ENCODE data around the gene ABHD16A. TPM values are rescaled to one million over a fixed set of nuclear protein-coding genes. Genes with fewer than 3 reads are reported as not detected.

ABHD16A gene
- total RNA-seq, 4 donors from 2014 or later, result 47.3 to 81.4 (median 71.7) TPM

Small RNAs within 50 kb of the gene (microRNA-seq; reads per million reads assigned to microRNA genes)
- gene MIR4646, result not detected

Small RNAs within 50 kb of the gene (small RNA-seq; reads per million reads assigned to genes)
- gene LY6G6D (not detected), gene MIR4646 (not detected), gene RF00019 (not detected)

Other genes with a start within 250 kb of the ABHD16A start
- gene MICB, start 205.2 kb downstream of the ABHD16A start, total RNA-seq, result 1 to 10 TPM in 3 of 4 donors, under 1 TPM in 1; 0.89 to 3.4 (median 2.1) TPM
- gene MCCD1, start 174.4 kb downstream of the ABHD16A start, total RNA-seq, result not detected
- 100 to 1,000 TPM; 296 to 339 (median 314) TPM for gene DDX39B, start 161.3 kb downstream of the ABHD16A start, total RNA-seq
- gene ATP6V1G2, start 156.7 kb downstream of the ABHD16A start, total RNA-seq, result 1 to 10 TPM; 1.2 to 3.9 (median 2.6) TPM
- gene NFKBIL1, start 155.7 kb downstream of the ABHD16A start, total RNA-seq, result 10 to 100 TPM; 23.7 to 34.0 (median 27.5) TPM
- not detected for gene LTA, start 131.0 kb downstream of the ABHD16A start, total RNA-seq
- under 1 TPM in 1 of 4 donors, not detected in 3; 0.42 TPM for gene TNF, start 127.8 kb downstream of the ABHD16A start, total RNA-seq
- gene LTB, start 120.9 kb downstream of the ABHD16A start, total RNA-seq, result not detected
- gene LST1, start 117.0 kb downstream of the ABHD16A start, total RNA-seq, result 10 to 100 TPM in 1 of 4 donors, 1 to 10 TPM in 2, not detected in 1; 2.5 to 23.4 (median 3.2) TPM
- gene NCR3, start 110.3 kb downstream of the ABHD16A start, total RNA-seq, result not detected
- 10 to 100 TPM in 3 of 4 donors, 1 to 10 TPM in 1; 8.1 to 37.8 (median 17.6) TPM for gene AIF1, start 88.1 kb downstream of the ABHD16A start, total RNA-seq
- gene PRRC2A, start 82.6 kb downstream of the ABHD16A start, total RNA-seq, result 100 to 1,000 TPM in 1 of 4 donors, 10 to 100 TPM in 3; 68.5 to 127 (median 86.7) TPM
- 100 to 1,000 TPM; 179 to 301 (median 245) TPM for gene BAG6, start 50.7 kb downstream of the ABHD16A start, total RNA-seq
- gene APOM, start 47.4 kb downstream of the ABHD16A start, total RNA-seq, result 1 to 10 TPM; 2.3 to 5.1 (median 4.5) TPM
- 10 to 100 TPM; 23.6 to 32.3 (median 28.7) TPM for gene C6orf47, start 42.5 kb downstream of the ABHD16A start, total RNA-seq
- gene GPANK1, start 38.3 kb downstream of the ABHD16A start, total RNA-seq, result 10 to 100 TPM; 15.7 to 23.2 (median 22.1) TPM
- gene CSNK2B, start 37.2 kb downstream of the ABHD16A start, total RNA-seq, result 100 to 1,000 TPM; 181 to 264 (median 206) TPM
- gene LY6G5B, start 33.3 kb downstream of the ABHD16A start, total RNA-seq, result 10 to 100 TPM in 2 of 4 donors, 1 to 10 TPM in 2; 4.4 to 11.8 (median 9.4) TPM
- gene LY6G5C, start 22.3 kb downstream of the ABHD16A start, total RNA-seq, result 1 to 10 TPM in 1 of 4 donors, under 1 TPM in 2, not detected in 1; 0.54 to 7.9 (median 0.83) TPM
- gene LY6G6F, start 3.5 kb upstream of the ABHD16A start, total RNA-seq, result not detected
- not detected for gene LY6G6D, start 12.0 kb upstream of the ABHD16A start, total RNA-seq
- gene LY6G6C, start 18.4 kb upstream of the ABHD16A start, total RNA-seq, result not detected
- gene MPIG6B, start 20.0 kb upstream of the ABHD16A start, total RNA-seq, result 1 to 10 TPM in 1 of 4 donors, under 1 TPM in 1, not detected in 2; 0.54 to 1.8 TPM
- 100 to 1,000 TPM in 3 of 4 donors, 10 to 100 TPM in 1; 99.9 to 117 (median 114) TPM for gene DDAH2, start 26.0 kb upstream of the ABHD16A start, total RNA-seq
- gene CLIC1, start 33.2 kb upstream of the ABHD16A start, total RNA-seq, result 100 to 1,000 TPM; 222 to 314 (median 247) TPM
- 10 to 100 TPM in 1 of 4 donors, 1 to 10 TPM in 3; 5.6 to 11.2 (median 7.2) TPM for gene MSH5, start 36.7 kb upstream of the ABHD16A start, total RNA-seq
- 1 to 10 TPM in 3 of 4 donors, not detected in 1; 2.0 to 4.2 (median 3.0) TPM for gene SAPCD1, start 59.3 kb upstream of the ABHD16A start, total RNA-seq
- 1 to 10 TPM; 1.2 to 8.9 (median 5.4) TPM for gene VWA7, start 74.0 kb upstream of the ABHD16A start, total RNA-seq
- 100 to 1,000 TPM in 1 of 4 donors, 10 to 100 TPM in 3; 33.8 to 120 (median 39.9) TPM for gene VARS1, start 92.4 kb upstream of the ABHD16A start, total RNA-seq
- 10 to 100 TPM; 29.2 to 48.4 (median 36.5) TPM for gene LSM2, start 103.6 kb upstream of the ABHD16A start, total RNA-seq
- gene HSPA1L, start 112.0 kb upstream of the ABHD16A start, total RNA-seq, result 1 to 10 TPM; 3.5 to 4.1 (median 3.9) TPM
- 100 to 1,000 TPM; 148 to 320 (median 190) TPM for gene HSPA1A, start 112.2 kb upstream of the ABHD16A start, total RNA-seq
- 100 to 1,000 TPM; 194 to 330 (median 256) TPM for gene HSPA1B, start 124.4 kb upstream of the ABHD16A start, total RNA-seq
- 10 to 100 TPM; 54.4 to 98.1 (median 65.9) TPM for gene NEU1, start 159.5 kb upstream of the ABHD16A start, total RNA-seq
- 10 to 100 TPM in 2 of 4 donors, 1 to 10 TPM in 2; 1.6 to 16.2 (median 7.7) TPM for gene SLC44A4, start 175.7 kb upstream of the ABHD16A start, total RNA-seq
- gene EHMT2, start 194.4 kb upstream of the ABHD16A start, total RNA-seq, result 10 to 100 TPM; 26.9 to 47.7 (median 38.7) TPM
- gene ZBTB12, start 198.8 kb upstream of the ABHD16A start, total RNA-seq, result 1 to 10 TPM in 3 of 4 donors, under 1 TPM in 1; 0.94 to 2.9 (median 1.5) TPM
- gene C2, start 224.4 kb upstream of the ABHD16A start, total RNA-seq, result 1 to 10 TPM; 2.5 to 6.2 (median 4.4) TPM
- gene CFB, start 242.8 kb upstream of the ABHD16A start, total RNA-seq, result 10 to 100 TPM; 10.5 to 36.7 (median 16.4) TPM